NCI-H748 (cell line): ENCODE data around the gene TMSB10.
"Not testable (repeated sequence)": the region's sequence is repeated elsewhere in the genome, so short reads cannot be mapped to it uniquely, and the experiment has no call there.

ENCODE experiments used
- DNase-seq: peaks from one replicate; lab custom pipeline; 2025; ENCODE audit not compliant: unreplicated experiment; lab: John Stamatoyannopoulos, UW

TMSB10 gene

GRCh38 chr2:84905181-84906107 lies at the start of gene TMSB10:
TMSB10 (plus strand) TSS chr2:84905656.
- DNase-seq: peak; percentile 73

- DNase-seq: no peak
Observed at GRCh38 chr2:84855731-84856130, 49.7 kb upstream of the TMSB10 start.

- no peak for DNase-seq
Observed at GRCh38 chr2:84856787-84857186, 48.7 kb upstream of the TMSB10 start.

GRCh38 chr2:84857566-84857965 lies 47.9 kb upstream of the TMSB10 start:
- no peak for DNase-seq

- no peak for DNase-seq
Observed at GRCh38 chr2:84858123-84858522, 47.3 kb upstream of the TMSB10 start.

- no peak for DNase-seq
Observed at GRCh38 chr2:84858937-84859336, 46.5 kb upstream of the TMSB10 start.

GRCh38 chr2:84861539-84861938 lies 43.9 kb upstream of the TMSB10 start:
- DNase-seq: no peak

GRCh38 chr2:84862006-84862405 lies 43.5 kb upstream of the TMSB10 start:
- no peak for DNase-seq

GRCh38 chr2:84865181-84865783 lies 40.2 kb upstream of the TMSB10 start:
- DNase-seq: peak; percentile 16

GRCh38 chr2:84866122-84866521 lies 39.3 kb upstream of the TMSB10 start:
- DNase-seq: no peak

- not testable (repeated sequence) for DNase-seq
Observed at GRCh38 chr2:84868327-84868726, 37.1 kb upstream of the TMSB10 start.

GRCh38 chr2:84870306-84870705 lies 35.1 kb upstream of the TMSB10 start:
- no peak for DNase-seq

GRCh38 chr2:84872691-84873090 lies 32.8 kb upstream of the TMSB10 start:
- DNase-seq: not testable (repeated sequence)

GRCh38 chr2:84873350-84873749 lies 32.1 kb upstream of the TMSB10 start:
- no peak for DNase-seq

- DNase-seq: no peak
Observed at GRCh38 chr2:84874381-84875212, 30.9 kb upstream of the TMSB10 start.

- DNase-seq: no peak
Observed at GRCh38 chr2:84875213-84875560, 30.3 kb upstream of the TMSB10 start.

GRCh38 chr2:84875619-84876018 lies 29.8 kb upstream of the TMSB10 start:
- DNase-seq: not testable (repeated sequence)

- no peak for DNase-seq
Observed at GRCh38 chr2:84876369-84876768, 29.1 kb upstream of the TMSB10 start.

GRCh38 chr2:84878459-84878858 lies 27.0 kb upstream of the TMSB10 start:
- no peak for DNase-seq

- no peak for DNase-seq
Observed at GRCh38 chr2:84878896-84879583, 26.4 kb upstream of the TMSB10 start.
